GM18508 (cell line): ENCODE results near the gene RBM44.
"Not testable (repeated sequence)": the region's sequence is repeated elsewhere in the genome, so short reads cannot be mapped to it uniquely, and the experiment has no call there.

Experiments
- ATAC-seq: cut with Tn5 transposase; IDR thresholded peaks from one replicate; pipeline ENCODE4 v1.9.1; 2021; ENCODE audit warnings: moderate number of reproducible peaks; ENCODE audit not compliant: insufficient read depth, unreplicated experiment

RBM44 gene

DNA sequence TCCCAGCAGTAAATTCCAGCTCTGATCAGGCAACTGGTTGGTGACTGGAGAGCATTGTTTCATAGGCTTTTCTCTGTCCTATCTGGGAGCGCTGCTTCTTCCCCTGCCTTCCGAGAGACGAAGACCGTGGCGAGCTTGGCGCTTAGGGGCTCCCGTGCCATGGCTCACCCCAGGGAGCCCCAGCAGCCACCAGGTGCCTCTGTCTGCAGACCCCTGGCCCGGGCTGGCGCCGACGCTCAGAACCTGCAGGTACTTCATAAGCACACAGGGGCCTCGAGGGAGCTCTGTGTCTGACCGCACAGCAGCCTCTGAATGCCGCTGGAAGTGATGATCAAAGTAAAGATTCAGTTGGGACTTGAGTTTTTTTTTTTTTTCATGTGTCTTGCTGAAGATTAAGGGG is 19.1 kb upstream of the RBM44 start:
- ATAC-seq, result no peak

- ATAC-seq, result no peak
These were observed 16.4 kb upstream of the RBM44 start for GRCh38 chr2:237782181-237782580.

- not testable (repeated sequence) for ATAC-seq
These were observed 14.9 kb upstream of the RBM44 start for GRCh38 chr2:237783678-237784077.

DNA sequence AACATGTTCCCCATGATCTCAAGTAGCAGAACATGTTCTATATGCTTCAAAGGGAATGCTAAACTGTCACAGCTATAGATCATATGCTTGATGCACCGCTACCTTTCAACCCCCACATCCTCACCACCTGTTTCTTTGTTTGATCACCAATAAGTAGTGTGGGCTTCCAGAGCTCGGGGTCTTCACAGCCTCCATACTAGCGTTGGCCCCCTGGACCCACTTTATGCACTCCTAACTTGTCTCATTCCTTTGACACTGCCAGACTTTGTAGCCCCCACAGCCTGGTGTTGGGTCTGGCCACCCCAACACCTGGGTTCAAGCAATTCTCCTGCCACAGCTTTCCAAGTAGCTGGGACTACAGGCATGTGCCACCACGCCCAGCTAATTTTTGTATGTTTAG is 11.6 kb upstream of the RBM44 start:
- no peak for ATAC-seq

GRCh38 chr2:237790353-237790752 is 8.2 kb upstream of the RBM44 start:
- no peak for ATAC-seq

- no peak for ATAC-seq
These were observed 6.4 kb upstream of the RBM44 start for GRCh38 chr2:237791977-237792727.

- no peak for ATAC-seq
These were observed 1.3 kb upstream of the RBM44 start for GRCh38 chr2:237797253-237797652.

DNA sequence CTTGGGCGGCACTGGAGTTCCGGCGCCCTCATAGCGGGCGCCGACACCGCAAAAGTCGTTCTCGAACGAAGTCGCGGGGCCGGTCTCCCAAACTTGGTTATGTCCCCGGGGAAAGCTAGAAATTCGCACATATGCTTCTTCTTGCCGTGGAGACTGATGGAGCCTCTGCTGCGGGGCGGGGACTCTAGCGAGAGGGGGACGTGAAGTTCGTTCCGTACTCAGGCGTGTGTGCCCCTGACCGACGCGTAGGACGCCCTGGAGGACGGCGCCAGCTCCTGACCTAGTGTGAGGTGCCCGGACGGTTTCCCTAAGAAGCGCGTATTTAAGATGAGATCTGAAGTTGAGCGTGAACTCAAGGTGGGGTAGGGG is 465 bp downstream of the RBM44 start:
- ATAC-seq, result no peak

DNA sequence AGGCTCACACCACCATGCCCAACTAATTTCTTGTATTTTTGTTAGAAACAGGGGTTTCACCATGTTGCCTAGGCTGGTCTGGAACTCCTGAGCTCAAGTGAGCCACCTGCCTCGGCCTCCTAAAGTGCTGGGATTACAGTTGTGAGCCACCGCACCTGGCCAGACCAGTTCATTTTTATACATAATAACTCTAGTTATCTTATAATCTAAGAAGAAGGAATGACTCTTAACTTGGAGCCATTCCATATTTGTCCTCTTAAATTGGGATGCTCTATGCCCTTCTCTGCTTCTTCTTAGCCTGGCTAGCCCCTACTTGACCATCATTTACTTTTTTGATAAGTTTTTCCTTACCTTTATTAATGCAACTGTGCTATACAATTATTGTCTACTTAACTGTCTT is 2.9 kb downstream of the RBM44 start:
- no peak for ATAC-seq

DNA sequence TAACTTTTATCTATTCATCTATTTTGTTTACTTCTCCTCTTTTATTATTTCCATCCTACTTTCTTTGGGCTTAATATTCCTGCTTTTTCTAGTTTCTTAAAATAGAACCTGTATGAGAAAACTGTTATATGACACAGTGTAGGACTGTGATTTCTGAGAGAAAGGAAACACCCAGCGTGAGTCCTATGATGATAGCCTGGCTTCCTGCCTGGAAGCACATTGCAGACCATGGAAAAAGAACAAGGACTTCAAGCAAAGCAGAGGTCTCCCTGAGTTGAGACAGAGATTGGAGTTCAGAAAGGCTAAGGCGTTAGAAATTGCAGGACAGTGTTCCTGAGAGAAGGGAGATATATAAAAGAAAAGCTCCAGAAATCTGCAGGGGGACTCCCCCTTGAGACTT is 7.8 kb downstream of the RBM44 start:
- no peak for ATAC-seq

GRCh38 chr2:237815637-237816036 is 17.1 kb downstream of the RBM44 start:
- ATAC-seq, result no peak

GRCh38 chr2:237816531-237816930 is 18.0 kb downstream of the RBM44 start:
- no peak for ATAC-seq

- ATAC-seq, result no peak
These were observed 19.5 kb downstream of the RBM44 start for GRCh38 chr2:237818066-237818473.

- no peak for ATAC-seq
These were observed 20.7 kb downstream of the RBM44 start for GRCh38 chr2:237819231-237819630.

DNA sequence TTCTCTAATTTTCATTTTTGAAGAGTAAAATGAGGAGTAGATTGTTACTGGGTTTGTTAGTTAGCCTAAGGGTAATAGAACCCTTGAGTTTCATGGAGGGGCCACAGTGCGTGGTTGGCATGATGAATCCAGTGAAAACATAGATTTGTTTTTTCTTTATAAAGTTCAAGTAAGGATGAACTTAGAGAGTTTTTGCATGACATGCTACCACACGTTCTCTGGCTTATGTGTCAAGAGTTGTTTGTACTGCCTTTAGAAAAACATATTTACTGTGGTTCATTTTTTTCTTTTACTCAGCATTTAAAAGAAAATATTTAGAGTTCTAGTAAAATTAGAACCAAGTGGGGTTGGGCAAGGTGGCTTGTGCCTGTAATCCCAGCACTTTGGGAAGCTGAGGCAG is 21.8 kb downstream of the RBM44 start:
- no peak for ATAC-seq

DNA sequence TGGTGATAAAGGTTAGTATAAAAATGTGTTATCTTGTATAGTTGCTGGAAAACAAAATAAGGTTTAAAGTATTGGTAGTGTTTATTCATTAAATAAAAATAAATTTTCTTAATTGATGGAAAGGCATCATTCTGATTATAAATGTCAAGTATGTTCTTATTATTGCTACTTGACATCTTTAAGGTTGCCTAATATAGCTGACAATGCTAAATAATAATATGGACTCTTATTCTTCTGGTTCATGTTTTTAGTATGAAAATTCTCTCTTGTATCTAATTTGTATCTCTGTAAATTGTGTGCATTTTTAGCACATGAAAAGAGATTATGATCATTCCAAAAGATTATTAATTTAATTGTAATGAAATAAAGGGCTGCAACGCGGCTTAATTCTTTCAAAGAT is 25.0 kb downstream of the RBM44 start:
- ATAC-seq, result no peak

DNA sequence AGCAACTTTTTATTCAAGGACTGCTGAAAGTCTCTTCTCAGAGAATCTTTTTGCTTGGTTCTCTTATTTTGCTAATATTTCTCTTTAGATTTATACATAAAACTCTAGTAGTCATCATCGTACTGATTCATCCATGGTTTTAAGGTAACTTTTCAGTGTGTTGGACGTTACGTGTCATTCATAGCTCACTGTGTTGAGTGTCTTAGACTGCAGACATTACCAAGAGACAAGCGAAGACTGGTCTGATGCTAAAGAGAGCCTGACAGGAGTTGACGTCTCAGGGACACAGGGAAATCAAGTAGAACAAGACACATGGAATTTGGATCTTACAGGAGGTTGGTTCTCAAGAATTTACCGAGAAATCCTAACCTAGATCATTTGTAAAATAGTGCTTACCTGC is 25.5 kb downstream of the RBM44 start:
- ATAC-seq, result no peak

DNA sequence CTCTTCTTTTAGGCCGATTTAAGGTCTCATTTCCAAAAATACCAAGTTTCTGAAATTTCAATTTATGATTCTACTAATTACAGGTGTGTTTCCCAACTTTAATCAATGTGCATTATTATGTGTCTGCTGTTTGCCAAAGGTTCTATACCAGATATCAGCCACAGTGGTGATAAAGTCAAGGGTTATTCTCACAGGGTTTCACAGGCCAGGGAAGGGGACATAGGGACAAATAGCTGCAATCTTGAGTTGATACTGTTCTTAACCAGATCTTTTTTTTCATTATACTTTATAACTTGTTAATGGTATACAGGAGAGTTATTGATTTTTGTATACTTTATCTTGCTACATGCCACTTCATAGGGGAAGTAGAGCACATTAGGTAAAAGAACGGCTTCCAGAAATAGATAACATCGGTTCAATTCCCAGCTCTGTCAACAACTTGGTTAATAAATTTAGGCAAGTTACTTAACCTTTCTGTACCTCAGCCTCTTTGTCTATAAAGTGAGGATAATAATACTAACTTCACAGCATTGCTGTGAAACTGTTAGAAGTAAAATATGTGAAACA is 28.9 kb downstream of the RBM44 start:
- ATAC-seq, result no peak

GRCh38 chr2:237830522-237830921 is 31.9 kb downstream of the RBM44 start:
- ATAC-seq, result no peak

- no peak for ATAC-seq
These were observed 35.0 kb downstream of the RBM44 start for GRCh38 chr2:237833546-237833945.

GRCh38 chr2:237835372-237835771 is 36.8 kb downstream of the RBM44 start:
- ATAC-seq, result no peak

DNA sequence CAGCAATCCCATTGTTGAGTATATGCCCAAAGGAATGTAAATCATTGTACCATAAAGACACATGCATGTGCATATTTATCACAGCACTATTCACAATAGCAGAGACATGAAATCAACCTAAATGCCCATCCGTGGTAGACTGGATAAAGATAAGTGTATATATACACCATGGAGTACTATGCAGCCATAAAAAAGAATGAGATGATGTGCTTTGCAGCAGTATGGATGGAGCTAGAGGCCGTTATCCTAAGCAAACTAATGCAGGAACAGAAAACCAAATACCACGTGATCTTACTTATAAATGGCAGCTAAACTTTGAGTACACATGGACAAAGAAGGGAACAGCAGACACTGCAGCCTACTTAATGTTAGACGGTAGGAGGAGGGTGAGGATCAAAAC is 42.5 kb downstream of the RBM44 start:
- no peak for ATAC-seq
